A549 (cell line): ENCODE data around the gene OPTN.

Experiments used
- CEBPB ChIP-seq, 2 experiments: fragments of >200 bp in 1 of 2; sonication (Bioruptor Twin) in 1 of 2; formaldehyde crosslinking in 1 of 2; IDR thresholded peaks; 2 replicates each; pipeline ENCODE4 v1.6.1; 2012 to 2016
- RFX5 ChIP-seq: fragments of 450-650 bp; IDR thresholded peaks from 2 replicates; pipeline ENCODE4 v1.7.1; 2014; ENCODE audit warnings: antibody characterized with exemption, mild to moderate bottlenecking, moderate library complexity

DNA sequence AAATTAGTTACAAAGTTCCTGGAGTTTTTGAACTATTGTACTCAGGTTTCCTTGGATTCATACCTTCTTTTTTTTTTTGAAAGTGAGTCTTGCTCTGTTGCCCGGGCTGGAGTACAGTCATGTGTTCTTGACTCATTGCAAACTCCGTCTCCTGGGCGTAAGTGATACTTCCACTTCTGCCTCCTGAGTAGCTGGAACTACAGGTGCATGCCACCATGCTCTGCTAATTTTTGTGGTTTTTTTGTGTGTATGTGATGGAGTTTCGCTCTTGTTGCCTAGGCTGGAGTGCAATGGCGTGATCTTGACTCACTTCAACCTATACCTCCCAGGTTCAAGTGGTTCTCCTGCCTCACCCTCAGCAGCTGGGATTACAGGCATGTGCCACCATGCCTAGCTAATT, 83.7 kb downstream of the OPTN start:
- no peak for TF ChIP-seq RFX5
- TF ChIP-seq CEBPB (IDR thresholded peaks at IDR 0.05) = no peak
